Naive thymus-derived CD4-positive, alpha-beta T cell (primary cell): ENCODE results near the gene DNAJB9. TPM values are rescaled to one million over a fixed set of nuclear protein-coding genes. Genes with fewer than 3 reads are reported as not detected.

Experiments used
- ATAC-seq: fragments of 150-1000 bp; cut with Tn5 transposase; 2 replicates; pipeline ENCODE4 v1.10.0; 2021; ENCODE audit warnings: mild to moderate bottlenecking, moderate library complexity
- CTCF ChIA-PET: fragments of 350-600 bp; sonication (Branson Sonifier 250); formaldehyde crosslinking; loops from one replicate; lab custom pipeline; 2021; ENCODE audit warnings: antibody characterized with exemption; lab: Charles Lee
- POLR2A ChIA-PET: fragments of 350-600 bp; sonication (Branson Sonifier 250); formaldehyde crosslinking; loops from one replicate; lab custom pipeline; 2021; ENCODE audit warnings: antibody characterized with exemption, inconsistent platforms; lab: Charles Lee
- DNase-seq, 9 donors: peaks; one replicate each; pipeline versions ENCODE4 v3.0.0 to v3.0.0-alpha.2; 2020 to 2022; ENCODE audit warnings: mixed read lengths in 1 of 9
- H3K27ac ChIP-seq: one replicate; pipeline ENCODE4 v1.7.0; 2013; ENCODE audit warnings: mild to moderate bottlenecking, low read depth, low read length, moderate library complexity
- H3K27me3 ChIP-seq, 2 donors: one replicate each; pipeline ENCODE4 v1.7.0; 2013; ENCODE audit warnings: low read length in 2 of 2, mild to moderate bottlenecking in 2 of 2, moderate library complexity in 2 of 2; ENCODE audit not compliant: control insufficient read depth in 2 of 2, insufficient read depth in 2 of 2
- H3K36me3 ChIP-seq, 3 experiments: 1 replicate in 2 of 3; 2 replicates in 1 of 3; pipeline ENCODE4 v1.7.0; 2013; ENCODE audit warnings: low read length in 3 of 3, mild to moderate bottlenecking in 3 of 3, moderate library complexity in 1 of 3; ENCODE audit not compliant: insufficient read depth in 3 of 3, control insufficient read depth in 2 of 3
- H3K4me1 ChIP-seq, 2 donors: one replicate each; pipeline ENCODE4 v1.7.0; 2013; ENCODE audit warnings: low read length in 2 of 2, mild to moderate bottlenecking in 2 of 2, moderate library complexity in 1 of 2; ENCODE audit not compliant: control insufficient read depth in 2 of 2, insufficient read depth in 2 of 2
- H3K4me3 ChIP-seq: 2 replicates; pipeline ENCODE4 v1.7.0; 2013; ENCODE audit warnings: mild to moderate bottlenecking, low read length
- H3K9me3 ChIP-seq, 3 experiments: 1 replicate in 2 of 3; 2 replicates in 1 of 3; pipeline ENCODE4 v1.7.0; 2013; ENCODE audit warnings: low read length in 3 of 3; ENCODE audit not compliant: control insufficient read depth in 2 of 3
- H3K27ac Mint-ChIP-seq, 9 donors: one replicate each; pipeline ENCODE4 v1.8.0; 2020 to 2022; ENCODE audit warnings: mixed read lengths in 9 of 9, mild to moderate bottlenecking in 8 of 9, moderate library complexity in 5 of 9, inconsistent platforms in 2 of 9
- H3K27me3 Mint-ChIP-seq, 5 donors: one replicate each; pipeline ENCODE4 v1.8.0; 2021 to 2022; ENCODE audit warnings: mixed read lengths in 5 of 5, mild to moderate bottlenecking in 1 of 5
- H3K36me3 Mint-ChIP-seq, 5 donors: one replicate each; pipeline ENCODE4 v1.8.0; 2020 to 2022; ENCODE audit warnings: mixed read lengths in 5 of 5, mild to moderate bottlenecking in 3 of 5, inconsistent platforms in 1 of 5
- H3K4me1 Mint-ChIP-seq, 7 donors: one replicate each; pipeline ENCODE4 v1.8.0; 2020 to 2022; ENCODE audit warnings: mixed read lengths in 7 of 7, mild to moderate bottlenecking in 3 of 7, inconsistent platforms in 1 of 7
- H3K4me3 Mint-ChIP-seq, 10 donors: one replicate each; pipeline ENCODE4 v1.8.0; 2020 to 2022; ENCODE audit warnings: mild to moderate bottlenecking in 10 of 10, mixed read lengths in 10 of 10, moderate library complexity in 6 of 10, inconsistent platforms in 2 of 10
- H3K9me3 Mint-ChIP-seq, 11 donors: one replicate each; pipeline ENCODE4 v1.8.0; 2020 to 2022; ENCODE audit warnings: mixed read lengths in 11 of 11, mild to moderate bottlenecking in 4 of 11, inconsistent platforms in 1 of 11, moderate library complexity in 1 of 11
- intact Hi-C, 2 donors: fragments of 100-400 bp; cut with micrococcal nuclease; formaldehyde crosslinking; loops; one replicate each; pipeline ENCODE4 v1.15.1; 2023
- polyA plus RNA-seq, 2 donors: library from polyadenylated mRNA; unstranded; fragments of 300-500 nt; fragmentation: Illumina TruSeq; gene quantifications; one replicate each; pipeline ENCODE4 v1.2.3, GENCODE V29; 2021
- total RNA-seq, 6 experiments: library from RNA in 5 of 6; stranded (reverse) in 5 of 6; gene quantifications; 1 replicate in 5 of 6; 2 replicates in 1 of 6; pipeline ENCODE4 v1.2.3 and lab custom pipeline; 2021 to 2026

DNAJB9 gene
- total RNA-seq: 10 to 100 TPM; 22.7 to 50.0 (median 29.3) TPM
- polyA plus RNA-seq: 10 to 100 TPM; 16.8 to 37.3 TPM
- total RNA-seq (lab: John Stamatoyannopoulos, UW): 71.6 reads per million, percentile 78 among the genes with 10 or more reads in this experiment

GRCh38 chr7:108569381-108570145 is at the start of gene DNAJB9, which contains the start of gene THAP5:
DNAJB9 (plus strand) TSS chr7:108569874; CDS start chr7:108571727, 1,853 bp downstream.
THAP5 (minus strand) TSS chr7:108569706; CDS start chr7:108569569, 137 bp downstream.
- H3K27ac ChIP-seq: peak within 1 kb of the TSS; percentile 98
- peaks cover 18 to 81% (median 68%) of the 10 kb centered on the region in 7 donors for H3K4me1 Mint-ChIP-seq
- ChIA-PET CTCF (interaction anchor here (1.4 kb wide), 1 partner anchor 44 kb away, joined by 3 read pairs; no protein-coding TSS in a partner anchor), POLR2A (interaction anchor here (0.6 to 4.2 kb wide), 14 partner anchors 15 to 1401 kb away, joined by 3 to 95 read pairs (median 4); partner anchors contain the start of genes CBLL1, DLD, HBP1 and PNPLA8)
- peaks cover 0 to 17% (median 13%) of the 10 kb centered on the region in 3 experiments for H3K36me3 ChIP-seq
- peak; percentile 94 to 100 (median 100) for DNase-seq
- no peaks in the 10 kb centered on the region for H3K9me3 ChIP-seq
- H3K4me3 Mint-ChIP-seq: peak within 1 kb of the TSS; percentile 93 to 99 (median 98)
- H3K27ac Mint-ChIP-seq: peak within 1 kb of the TSS; percentile 98 to 100 (median 100)
- H3K27me3 Mint-ChIP-seq: peaks cover 0 to 3% (median 0%) of the 10 kb centered on the region in 5 donors
- intact Hi-C loops: loop anchor here (1.0 to 2.0 kb wide), 7 partner anchors 43 to 1704 kb away; partner anchors contain the start of genes DLD (in 2 of the 2), PNPLA8 (in 2 of the 2), HBP1 (in 1 of the 2) and PIK3CG (in 1 of the 2)
- H3K4me3 ChIP-seq: peak within 1 kb of the TSS; percentile 86
- H3K36me3 Mint-ChIP-seq: peaks cover 6 to 51% (median 36%) of the 10 kb centered on the region in 5 donors
- peak; percentile 94 for ATAC-seq
- peaks cover 21 to 34% of the 10 kb centered on the region in 2 donors for H3K4me1 ChIP-seq
- no peaks in the 10 kb centered on the region for H3K27me3 ChIP-seq
- peaks cover 0 to 11% (median 4%) of the 10 kb centered on the region in 11 donors for H3K9me3 Mint-ChIP-seq

GRCh38 chr7:108522780-108523179 is 46.9 kb upstream of the DNAJB9 start:
- ATAC-seq (no peak), DNase-seq (no peak)
- no peak overlapping the region for H3K27ac ChIP-seq
- Mint-ChIP-seq H3K27me3 (peaks cover 0 to 2% (median 0%) of the 10 kb centered on the region in 5 donors), H3K4me3 (peak overlapping the region in 8 of 10 donors; percentile 0 to 98 (median 22)), H3K9me3 (peaks cover 0 to 3% (median 0%) of the 10 kb centered on the region in 11 donors), H3K27ac (peak overlapping the region in 8 of 9 donors; percentile 0 to 97 (median 2)), H3K4me1 (peaks cover 34 to 68% (median 55%) of the 10 kb centered on the region in 7 donors), H3K36me3 (peaks cover 5 to 42% (median 25%) of the 10 kb centered on the region in 5 donors)
- peaks cover 0 to 12% (median 0%) of the 10 kb centered on the region in 3 experiments for H3K36me3 ChIP-seq
- intact Hi-C loops: loop anchor here in 1 of 2 donors (10.0 kb wide), 1 partner anchor 628 kb away; the partner anchor contains the start of gene DLD
- peaks cover 18% of the 10 kb centered on the region in 2 donors for H3K4me1 ChIP-seq
- ChIA-PET POLR2A (interaction anchor here (6.1 kb wide), 1 partner anchor 47 kb away, joined by 95 read pairs; the partner anchor contains the start of genes DNAJB9 and THAP5), CTCF (interaction anchor here (0.5 to 1.4 kb wide), 3 partner anchors 26 to 73 kb away, joined by 3 to 4 read pairs (median 3); no protein-coding TSS in a partner anchor)
- no peaks in the 10 kb centered on the region for H3K9me3 ChIP-seq
- no peaks in the 10 kb centered on the region for H3K27me3 ChIP-seq
- H3K4me3 ChIP-seq: no peak overlapping the region

GRCh38 chr7:108525327-108525984 is 44.2 kb upstream of the DNAJB9 start:
- ATAC-seq (peak; percentile 36), DNase-seq (no peak)
- H3K4me3 Mint-ChIP-seq: peak overlapping the region; percentile 84 to 98 (median 97)
- CTCF ChIA-PET: interaction anchor here (1.2 to 3.3 kb wide), 2 partner anchors 28 to 44 kb away, joined by 3 to 14 read pairs; partner anchors contain the start of genes DNAJB9 and THAP5
- intact Hi-C loops: loop anchor here in 1 of 2 donors (5.0 to 10.0 kb wide), 3 partner anchors 631 to 1398 kb away; partner anchors contain the start of genes COG5, DLD and DUS4L
- peaks cover 0 to 3% (median 0%) of the 10 kb centered on the region in 11 donors for H3K9me3 Mint-ChIP-seq
- peaks cover 22 to 51% (median 38%) of the 10 kb centered on the region in 7 donors for H3K4me1 Mint-ChIP-seq
- no peaks in the 10 kb centered on the region for H3K9me3 ChIP-seq
- H3K27ac Mint-ChIP-seq: peak overlapping the region; percentile 97 to 100 (median 99)
- H3K27me3 Mint-ChIP-seq: peaks cover 0 to 4% (median 0%) of the 10 kb centered on the region in 5 donors
- POLR2A ChIA-PET: interaction anchor here (1.0 to 6.1 kb wide), 7 partner anchors 8 to 1357 kb away, joined by 3 to 95 read pairs (median 6); partner anchors contain the start of genes DNAJB9, HBP1, NRCAM and THAP5
- H3K27ac ChIP-seq: peak overlapping the region; percentile 89
- H3K4me1 ChIP-seq: peaks cover 18% of the 10 kb centered on the region in 2 donors
- H3K36me3 Mint-ChIP-seq: peaks cover 0 to 16% (median 9%) of the 10 kb centered on the region in 5 donors
- peak overlapping the region; percentile 94 for H3K4me3 ChIP-seq
- H3K36me3 ChIP-seq: no peaks in the 10 kb centered on the region
- H3K27me3 ChIP-seq: no peaks in the 10 kb centered on the region

DNA sequence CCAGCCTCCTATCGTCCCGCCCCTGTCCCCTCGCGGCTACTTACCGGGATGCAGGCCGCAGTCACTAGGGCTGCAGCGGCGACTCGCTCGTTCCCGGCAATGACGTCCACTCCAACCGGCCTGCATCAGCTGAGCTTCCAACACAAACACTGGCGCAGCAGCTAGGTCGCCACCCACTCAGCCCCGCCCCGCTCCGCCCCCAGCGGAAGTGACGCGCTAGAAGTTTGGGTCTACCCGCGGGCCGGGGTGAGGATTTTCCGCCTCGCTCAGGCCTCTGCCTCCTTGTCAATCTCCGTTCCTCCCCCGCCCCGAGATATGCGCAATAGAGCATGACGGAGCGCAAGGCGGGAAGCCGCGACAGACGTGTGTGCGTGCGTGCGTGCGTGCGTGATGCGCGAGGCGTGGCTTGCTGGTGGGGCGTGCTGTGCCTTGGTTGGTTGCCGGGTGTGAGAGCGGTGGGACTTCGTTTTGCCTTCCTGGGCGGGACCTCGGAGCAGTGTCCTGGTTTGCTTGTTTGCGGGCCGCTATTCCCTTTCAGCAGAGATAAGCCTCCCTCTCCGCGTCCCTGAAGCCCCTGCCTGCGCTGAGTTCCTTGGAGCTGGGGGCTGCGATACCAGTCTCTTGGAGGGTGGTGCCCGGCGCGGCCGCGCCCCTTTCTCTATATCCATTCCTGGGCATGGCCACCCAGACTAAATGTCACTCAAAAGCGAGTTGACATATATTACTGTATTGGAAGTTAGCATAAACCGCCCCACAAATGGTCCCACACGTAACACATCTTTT is 43.5 kb upstream of the DNAJB9 start, which contains the start of gene PNPLA8:
PNPLA8 (minus strand) TSS at position 151 of the 783 bp plus-strand sequence. CDS start 10,644 bp downstream, outside the sequence.
- CTCF ChIA-PET: interaction anchor here (3.3 kb wide), 1 partner anchor 29 kb away, joined by 14 read pairs; no protein-coding TSS in a partner anchor
- Histone ChIP-seq H3K27ac (peak within 1 kb of the TSS; percentile 89), H3K27me3 (no peaks in the 10 kb centered on the region), H3K4me1 (peaks cover 18% of the 10 kb centered on the region in 2 donors), H3K36me3 (no peaks in the 10 kb centered on the region), H3K4me3 (peak within 1 kb of the TSS; percentile 94), H3K9me3 (no peaks in the 10 kb centered on the region)
- Mint-ChIP-seq H3K36me3 (peaks cover 0 to 11% (median 5%) of the 10 kb centered on the region in 5 donors), H3K27me3 (peaks cover 0 to 4% (median 0%) of the 10 kb centered on the region in 5 donors), H3K4me1 (peaks cover 18 to 46% (median 33%) of the 10 kb centered on the region in 7 donors), H3K4me3 (peak within 1 kb of the TSS; percentile 84 to 98 (median 97)), H3K9me3 (peaks cover 0 to 3% (median 0%) of the 10 kb centered on the region in 11 donors), H3K27ac (peak within 1 kb of the TSS; percentile 97 to 100 (median 99))
- peak; percentile 94 for ATAC-seq
- POLR2A ChIA-PET: interaction anchor here (1.0 to 6.1 kb wide), 11 partner anchors 9 to 1358 kb away, joined by 3 to 95 read pairs (median 5); partner anchors contain the start of genes DNAJB9, HBP1, NRCAM and THAP5
- intact Hi-C loops: loop anchor here (1.0 to 10.0 kb wide), 9 partner anchors 43 to 1399 kb away; partner anchors contain the start of genes COG5 (in 2 of the 2), DLD (in 2 of the 2), DNAJB9 (in 2 of the 2) and DUS4L (in 2 of the 2)
- DNase-seq: peak; percentile 100

- H3K4me1 ChIP-seq: peaks cover 18% of the 10 kb centered on the region in 2 donors
- Mint-ChIP-seq H3K36me3 (peaks cover 0 to 7% (median 0%) of the 10 kb centered on the region in 5 donors), H3K4me3 (peak overlapping the region; percentile 84 to 98 (median 97)), H3K4me1 (peaks cover 14 to 41% (median 28%) of the 10 kb centered on the region in 7 donors), H3K27me3 (peaks cover 0 to 4% (median 0%) of the 10 kb centered on the region in 5 donors), H3K27ac (peak overlapping the region; percentile 97 to 100 (median 99)), H3K9me3 (peaks cover 0 to 3% (median 0%) of the 10 kb centered on the region in 11 donors)
- no peaks in the 10 kb centered on the region for H3K27me3 ChIP-seq
- peak overlapping the region; percentile 79 for H3K4me3 ChIP-seq
- ATAC-seq (no peak), DNase-seq (no peak)
- no peaks in the 10 kb centered on the region for H3K36me3 ChIP-seq
- intact Hi-C loops: loop anchor here (1.0 to 10.0 kb wide), 9 partner anchors 43 to 1399 kb away; partner anchors contain the start of genes COG5 (in 2 of the 2), DLD (in 2 of the 2), DNAJB9 (in 2 of the 2) and DUS4L (in 2 of the 2)
- H3K9me3 ChIP-seq: no peaks in the 10 kb centered on the region
- ChIA-PET POLR2A (interaction anchor here (0.7 to 6.1 kb wide), 10 partner anchors 14 to 1359 kb away, joined by 3 to 95 read pairs (median 4); partner anchors contain the start of genes DNAJB9, HBP1, NRCAM and THAP5), CTCF (interaction anchor here (3.3 kb wide), 1 partner anchor 30 kb away, joined by 14 read pairs; no protein-coding TSS in a partner anchor)
- H3K27ac ChIP-seq: peak overlapping the region; percentile 89
These were observed 43.0 kb upstream of the DNAJB9 start for GRCh38 chr7:108526768-108527017.
